ENCODE results near the gene DHDH. TPM values are rescaled to one million over a fixed set of nuclear protein-coding genes. Genes with fewer than 3 reads are reported as not detected.

DHDH gene
- total and polyA plus RNA-seq, 2 of the 13 experiments (the other 11 are each of a cell fraction or from before 2014, with no cell fraction given), result 0.13 to 0.91 TPM

GRCh38 chr19:48906324-48906723, 27.2 kb upstream of the DHDH start:
- no peak for DNase-seq (ENCODE audit: low spot score)
- Histone ChIP-seq H3K4me2 (ENCODE audit: low read depth, low read length) (no peak overlapping the region), H2AFZ (ENCODE audit: low read length) (no peak overlapping the region), H3K4me3 (replicated peaks in 1 of 3; ENCODE audit: insufficient read depth in 1 of 3, low read depth in 2 of 3, low read length in 3 of 3) (no peak overlapping the region), H3K9ac (ENCODE audit: insufficient read depth, low read depth, low read length) (no peak overlapping the region), H3K27ac (ENCODE audit: extremely low read length, insufficient read depth, low read length) (no peak overlapping the region), H3K79me2 (ENCODE audit: insufficient read depth, low read length) (peaks cover 5% of the 10 kb centered on the region), H3K27me3 (ENCODE audit: control insufficient read depth in 1 of 2, insufficient read depth in 2 of 2, low read length in 2 of 2) (no peaks in the 10 kb centered on the region), H3K9me3 (ENCODE audit: low read length) (no peaks in the 10 kb centered on the region), H4K20me1 (ENCODE audit: insufficient read depth, low read length) (no peaks in the 10 kb centered on the region), H3K36me3 (replicated peaks in 1 of 2; ENCODE audit: control insufficient read depth in 1 of 2, insufficient read depth in 2 of 2, low read length in 2 of 2) (peaks cover 10 to 32% of the 10 kb centered on the region in 2 experiments; a peak in 4 of 5 replicates), H3K4me1 (ENCODE audit: insufficient read depth, low read length) (peaks cover 36% of the 10 kb centered on the region)
- WGBS (ENCODE audit: low lambda C conversion rate), result 97% methylated on average over 10 of the region's 10 CpGs
- POLR2A ChIA-PET, result no interaction called here
- intact Hi-C loops (cut with micrococcal nuclease; ENCODE audit: unreplicated experiment) (no loop called here), in situ Hi-C loops (cut with HindIII; ENCODE audit: extremely low pct_ligation_motif_present, low pct_unique_long_range_greater_than_20kb) (no loop called here)
- FAIRE-seq, result no peak
- no peak for ATAC-seq
- no TSS peak for BruUV-seq (replicated peaks)
- no peak for TF ChIP-seq ZFYVE20 (CRISPR knock-in tag; IDR thresholded peaks at IDR 0.05; ENCODE audit: borderline replicate concordance, low read depth)
- TF ChIP-seq HES4 (CRISPR knock-in tag; IDR thresholded peaks at IDR 0.05; ENCODE audit: borderline replicate concordance), result no peak
- 0 out of 2 replicates have a peak, but pooled peaks have one; percentile 42 for TF ChIP-seq ZNF121 (CRISPR knock-in tag; IDR thresholded peaks at IDR 0.05)
- TF ChIP-seq TFAP4 (IDR thresholded peaks at IDR 0.05; ENCODE audit: borderline replicate concordance, low read depth), result no peak
- CTCF ChIA-PET (ENCODE audit: low intra/inter-chr PET ratio, low total read pairs), result no interaction called here

- Histone ChIP-seq H3K79me2 (ENCODE audit: insufficient read depth, low read length) (no peaks in the 10 kb centered on the region), H4K20me1 (ENCODE audit: insufficient read depth, low read length) (no peaks in the 10 kb centered on the region), H3K4me3 (replicated peaks in 1 of 3; ENCODE audit: insufficient read depth in 1 of 3, low read depth in 2 of 3, low read length in 3 of 3) (peak overlapping the region in 1 of 3 experiments; percentile 33; a peak in 2 of 6 replicates), H3K9me3 (ENCODE audit: low read length) (no peaks in the 10 kb centered on the region), H3K27ac (ENCODE audit: extremely low read length, insufficient read depth, low read length) (peak overlapping the region; percentile 77), H3K36me3 (replicated peaks in 1 of 2; ENCODE audit: control insufficient read depth in 1 of 2, insufficient read depth in 2 of 2, low read length in 2 of 2) (peaks cover 11 to 44% of the 10 kb centered on the region in 2 experiments), H2AFZ (ENCODE audit: low read length) (no peak overlapping the region), H3K27me3 (ENCODE audit: control insufficient read depth in 1 of 2, insufficient read depth in 2 of 2, low read length in 2 of 2) (no peaks in the 10 kb centered on the region), H3K4me2 (ENCODE audit: low read depth, low read length) (peak overlapping the region; percentile 68), H3K9ac (ENCODE audit: insufficient read depth, low read depth, low read length) (peak overlapping the region; percentile 40), H3K4me1 (ENCODE audit: insufficient read depth, low read length) (peaks cover 22% of the 10 kb centered on the region)
- DNase-seq (ENCODE audit: low spot score) (peak; percentile 83), FAIRE-seq (peak; percentile 93), ATAC-seq (peak; percentile 93)
- 2% methylated on average over 14 of the region's 14 CpGs for WGBS (ENCODE audit: low lambda C conversion rate)
- POLR2A ChIA-PET, result interaction anchor here (1.0 kb wide), 1 partner anchor 60 kb away, joined by 3 read pairs; no protein-coding TSS in a partner anchor
- in situ Hi-C loops (cut with HindIII; ENCODE audit: extremely low pct_ligation_motif_present, low pct_unique_long_range_greater_than_20kb) (no loop called here), intact Hi-C loops (cut with micrococcal nuclease; ENCODE audit: unreplicated experiment) (loop anchor here (1.0 kb wide), 1 partner anchor 64 kb away; no protein-coding TSS in a partner anchor)
- CTCF ChIA-PET (ENCODE audit: low intra/inter-chr PET ratio, low total read pairs), result no interaction called here
- no TSS peak for BruUV-seq (replicated peaks)
- TF ChIP-seq ZNF512 (CRISPR knock-in tag; IDR thresholded peaks at IDR 0.05) (no peak), DBP (CRISPR knock-in tag; IDR thresholded peaks at IDR 0.05; ENCODE audit: not compliant biosample characterization) (no peak), ZNF317 (CRISPR knock-in tag; IDR thresholded peaks at IDR 0.05) (no peak), ZNF18 (CRISPR knock-in tag; IDR thresholded peaks at IDR 0.05; ENCODE audit: insufficient replicate concordance) (no peak), DNMT1 (CRISPR knock-in tag; IDR thresholded peaks at IDR 0.05) (no peak), ZNF556 (CRISPR knock-in tag; IDR thresholded peaks at IDR 0.05; ENCODE audit: borderline replicate concordance) (no peak), NFIB (CRISPR knock-in tag; IDR thresholded peaks at IDR 0.05; ENCODE audit: borderline replicate concordance) (no peak), SMAD3 (CRISPR knock-in tag; IDR thresholded peaks at IDR 0.05) (no peak), RNF2 (conservative IDR thresholded peaks at IDR 0.05; ENCODE audit: low read depth) (no peak)
Measured at GRCh38 chr19:48907671-48908070, 25.8 kb upstream of the DHDH start.
